Measurements from ENCODE around the gene HSH2D. TPM values are rescaled to one million over a fixed set of nuclear protein-coding genes. Genes with fewer than 3 reads are reported as not detected.

HSH2D gene
- total RNA-seq, 6 experiments from 2014 or later, result 0.26 to 1.7 (median 0.48) TPM

GRCh38 chr19:16106121-16106520, 37.4 kb upstream of the HSH2D start:
- intact Hi-C loops (cut with DNase I), result no loop called here
- no peaks in the 10 kb centered on the region for H3K9me3 ChIP-seq
- no peak for ATAC-seq
- H3K27me3 ChIP-seq, result no peaks in the 10 kb centered on the region
- H3K4me3 ChIP-seq, result no peak overlapping the region
- 29% methylated on average over 3 of the region's 3 CpGs for WGBS (ENCODE audit: insufficient coverage, low coverage, low lambda C conversion rate, missing lambda C conversion rate)
- peaks cover 0 to 18% (median 1%) of the 10 kb centered on the region in 4 donors for H3K36me3 ChIP-seq
- no peak for TF ChIP-seq POLR2A (IDR thresholded peaks at IDR 0.05)
- TF ChIP-seq, protein P1, sequence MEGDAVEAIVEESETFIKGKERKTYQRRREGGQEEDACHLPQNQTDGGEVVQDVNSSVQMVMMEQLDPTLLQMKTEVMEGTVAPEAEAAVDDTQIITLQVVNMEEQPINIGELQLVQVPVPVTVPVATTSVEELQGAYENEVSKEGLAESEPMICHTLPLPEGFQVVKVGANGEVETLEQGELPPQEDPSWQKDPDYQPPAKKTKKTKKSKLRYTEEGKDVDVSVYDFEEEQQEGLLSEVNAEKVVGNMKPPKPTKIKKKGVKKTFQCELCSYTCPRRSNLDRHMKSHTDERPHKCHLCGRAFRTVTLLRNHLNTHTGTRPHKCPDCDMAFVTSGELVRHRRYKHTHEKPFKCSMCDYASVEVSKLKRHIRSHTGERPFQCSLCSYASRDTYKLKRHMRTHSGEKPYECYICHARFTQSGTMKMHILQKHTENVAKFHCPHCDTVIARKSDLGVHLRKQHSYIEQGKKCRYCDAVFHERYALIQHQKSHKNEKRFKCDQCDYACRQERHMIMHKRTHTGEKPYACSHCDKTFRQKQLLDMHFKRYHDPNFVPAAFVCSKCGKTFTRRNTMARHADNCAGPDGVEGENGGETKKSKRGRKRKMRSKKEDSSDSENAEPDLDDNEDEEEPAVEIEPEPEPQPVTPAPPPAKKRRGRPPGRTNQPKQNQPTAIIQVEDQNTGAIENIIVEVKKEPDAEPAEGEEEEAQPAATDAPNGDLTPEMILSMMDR (IDR thresholded peaks at IDR 0.05), result no peak
- peaks cover 0 to 5% (median 0%) of the 10 kb centered on the region in 4 donors for H3K4me1 ChIP-seq
- no peak for DNase-seq
- no peak overlapping the region for H3K27ac ChIP-seq

- Histone ChIP-seq H3K4me1 (peaks cover 0 to 45% (median 15%) of the 10 kb centered on the region in 4 donors), H3K9me3 (no peaks in the 10 kb centered on the region), H3K4me3 (peak within 1 kb of the TSS; percentile 87 to 91 (median 91)), H3K27ac (peak within 1 kb of the TSS; percentile 86 to 91 (median 91)), H3K36me3 (no peaks in the 10 kb centered on the region), H3K27me3 (no peaks in the 10 kb centered on the region)
- WGBS (ENCODE audit: insufficient coverage, low coverage, low lambda C conversion rate, missing lambda C conversion rate), result 1% methylated on average over 34 of the region's 81 CpGs
- TF ChIP-seq, protein P1 (IDR thresholded peaks at IDR 0.05), result peak; percentile 98 to 100 (median 99)
- TF ChIP-seq POLR2A (IDR thresholded peaks at IDR 0.05), result no peak
- peak; percentile 91 to 97 (median 95) for ATAC-seq
- peak; percentile 99 to 100 (median 99) for DNase-seq
- intact Hi-C loops (cut with DNase I), result no loop called here
These were observed 32.2 kb upstream of the HSH2D start, which contains the start of gene RAB8A for GRCh38 chr19:16111160-16111908. RAB8A (plus strand) TSS chr19:16111889; CDS start chr19:16111902, 13 bp downstream.

GRCh38 chr19:16111909-16112752, 31.4 kb upstream of the HSH2D start:
- Histone ChIP-seq H3K27me3 (no peaks in the 10 kb centered on the region), H3K4me1 (peaks cover 0 to 48% (median 15%) of the 10 kb centered on the region in 4 donors), H3K27ac (peak overlapping the region; percentile 86 to 91 (median 91)), H3K4me3 (peak overlapping the region; percentile 87 to 91 (median 91)), H3K36me3 (no peaks in the 10 kb centered on the region), H3K9me3 (no peaks in the 10 kb centered on the region)
- intact Hi-C loops (cut with DNase I), result no loop called here
- WGBS (ENCODE audit: insufficient coverage, low coverage, low lambda C conversion rate, missing lambda C conversion rate), result 1% methylated on average over 15 of the region's 37 CpGs
- ATAC-seq (peak; percentile 0 to 42 (median 11)), DNase-seq (peak in 1 of 3 donors; percentile 63)
- TF ChIP-seq POLR2A (IDR thresholded peaks at IDR 0.05), result peak; percentile 60
- TF ChIP-seq, protein P1 (IDR thresholded peaks at IDR 0.05), result no peak

GRCh38 chr19:16112778-16113177, 30.7 kb upstream of the HSH2D start:
- DNase-seq (no peak), ATAC-seq (no peak)
- intact Hi-C loops (cut with DNase I), result no loop called here
- TF ChIP-seq POLR2A (IDR thresholded peaks at IDR 0.05), result no peak
- TF ChIP-seq, protein P1 (IDR thresholded peaks at IDR 0.05), result no peak
- Histone ChIP-seq H3K36me3 (no peaks in the 10 kb centered on the region), H3K27ac (peak overlapping the region; percentile 86 to 91 (median 91)), H3K4me1 (peaks cover 0 to 49% (median 15%) of the 10 kb centered on the region in 4 donors), H3K27me3 (no peaks in the 10 kb centered on the region), H3K4me3 (peak overlapping the region in 2 of 3 donors; percentile 91), H3K9me3 (no peaks in the 10 kb centered on the region)
- 7% methylated on average over 2 of the region's 2 CpGs for WGBS (ENCODE audit: insufficient coverage, low coverage, low lambda C conversion rate, missing lambda C conversion rate)

All from right lobe of liver (tissue), 6 donors.